GM19455 (cell line): Measurements from ENCODE around the gene SLC49A4.
"Not testable (repeated sequence)": the region's sequence is repeated elsewhere in the genome, so short reads cannot be mapped to it uniquely, and the experiment has no call there.

Source experiments
- ATAC-seq: cut with Tn5 transposase; IDR thresholded peaks from one replicate; pipeline ENCODE4 v1.9.1; 2021; ENCODE audit not compliant: unreplicated experiment

Gene SLC49A4

GRCh38 chr3:122794779-122795673 lies at the start of gene SLC49A4:
SLC49A4 (plus strand) TSS chr3:122795069; CDS start chr3:122795193, 124 bp downstream.
- peak; percentile 68 for ATAC-seq

GRCh38 chr3:122745369-122746021 lies 49.4 kb upstream of the SLC49A4 start:
- ATAC-seq, result no peak

GRCh38 chr3:122747295-122747694 lies 47.6 kb upstream of the SLC49A4 start:
- ATAC-seq, result not testable (repeated sequence)

GRCh38 chr3:122748347-122748746 lies 46.5 kb upstream of the SLC49A4 start:
- no peak for ATAC-seq

- peak; percentile 55 for ATAC-seq
These were observed 39.9 kb upstream of the SLC49A4 start for GRCh38 chr3:122754929-122755328.

GRCh38 chr3:122755491-122755890 lies 39.4 kb upstream of the SLC49A4 start:
- ATAC-seq, result no peak

GRCh38 chr3:122758877-122759560 lies 35.9 kb upstream of the SLC49A4 start:
- no peak for ATAC-seq

- ATAC-seq, result no peak
These were observed 34.2 kb upstream of the SLC49A4 start for GRCh38 chr3:122760453-122761271.

- no peak for ATAC-seq
These were observed 28.4 kb upstream of the SLC49A4 start for GRCh38 chr3:122766430-122766829.

GRCh38 chr3:122767540-122768372 lies 27.1 kb upstream of the SLC49A4 start:
- no peak for ATAC-seq

- no peak for ATAC-seq
These were observed 24.2 kb upstream of the SLC49A4 start for GRCh38 chr3:122770521-122771202.

GRCh38 chr3:122772827-122773226 lies 22.0 kb upstream of the SLC49A4 start:
- ATAC-seq, result no peak

- ATAC-seq, result no peak
These were observed 20.8 kb upstream of the SLC49A4 start for GRCh38 chr3:122773944-122774509.

GRCh38 chr3:122774564-122774963 lies 20.3 kb upstream of the SLC49A4 start:
- no peak for ATAC-seq

- ATAC-seq, result no peak
These were observed 18.0 kb upstream of the SLC49A4 start for GRCh38 chr3:122776675-122777468.

- ATAC-seq, result no peak
These were observed 17.3 kb upstream of the SLC49A4 start for GRCh38 chr3:122777563-122777962.

- ATAC-seq, result no peak
These were observed 12.1 kb upstream of the SLC49A4 start for GRCh38 chr3:122782804-122783203.

- ATAC-seq, result no peak
These were observed 10.4 kb upstream of the SLC49A4 start for GRCh38 chr3:122784436-122784835.
